GM12801 (cell line): ENCODE results near the gene GPR146.

Experiments
- CTCF ChIP-seq: IDR thresholded peaks from one replicate; pipeline ENCODE4 v1.5.1; 2011; ENCODE audit warnings: control low read depth; ENCODE audit not compliant: insufficient read length; ENCODE audit errors: extremely low read depth

The GPR146 gene

GRCh38 chr7:1095621-1096155 lies 51.3 kb downstream of the GPR146 start:
- no peak for TF ChIP-seq CTCF

- TF ChIP-seq CTCF, result no peak
Observed at GRCh38 chr7:1096156-1097119, 52.1 kb downstream of the GPR146 start.

- TF ChIP-seq CTCF, result no peak
Observed at GRCh38 chr7:1097120-1097504, 52.8 kb downstream of the GPR146 start.

- TF ChIP-seq CTCF, result no peak
Observed at GRCh38 chr7:1098243-1099153, 54.2 kb downstream of the GPR146 start.

- TF ChIP-seq CTCF, result no peak
Observed at GRCh38 chr7:1099154-1099542, 54.8 kb downstream of the GPR146 start.

GRCh38 chr7:1099637-1100036 lies 55.3 kb downstream of the GPR146 start:
- TF ChIP-seq CTCF, result no peak

- no peak for TF ChIP-seq CTCF
Observed at GRCh38 chr7:1100386-1100785, 56.0 kb downstream of the GPR146 start.
